COLO668 (cell line): Measurements from ENCODE around the gene ARSJ.
"Not testable (repeated sequence)": the region's sequence is repeated elsewhere in the genome, so short reads cannot be mapped to it uniquely, and the experiment has no call there.

Source experiments
- DNase-seq: peaks from one replicate; lab custom pipeline; 2025; ENCODE audit not compliant: unreplicated experiment; lab: John Stamatoyannopoulos, UW

The ARSJ gene

DNA sequence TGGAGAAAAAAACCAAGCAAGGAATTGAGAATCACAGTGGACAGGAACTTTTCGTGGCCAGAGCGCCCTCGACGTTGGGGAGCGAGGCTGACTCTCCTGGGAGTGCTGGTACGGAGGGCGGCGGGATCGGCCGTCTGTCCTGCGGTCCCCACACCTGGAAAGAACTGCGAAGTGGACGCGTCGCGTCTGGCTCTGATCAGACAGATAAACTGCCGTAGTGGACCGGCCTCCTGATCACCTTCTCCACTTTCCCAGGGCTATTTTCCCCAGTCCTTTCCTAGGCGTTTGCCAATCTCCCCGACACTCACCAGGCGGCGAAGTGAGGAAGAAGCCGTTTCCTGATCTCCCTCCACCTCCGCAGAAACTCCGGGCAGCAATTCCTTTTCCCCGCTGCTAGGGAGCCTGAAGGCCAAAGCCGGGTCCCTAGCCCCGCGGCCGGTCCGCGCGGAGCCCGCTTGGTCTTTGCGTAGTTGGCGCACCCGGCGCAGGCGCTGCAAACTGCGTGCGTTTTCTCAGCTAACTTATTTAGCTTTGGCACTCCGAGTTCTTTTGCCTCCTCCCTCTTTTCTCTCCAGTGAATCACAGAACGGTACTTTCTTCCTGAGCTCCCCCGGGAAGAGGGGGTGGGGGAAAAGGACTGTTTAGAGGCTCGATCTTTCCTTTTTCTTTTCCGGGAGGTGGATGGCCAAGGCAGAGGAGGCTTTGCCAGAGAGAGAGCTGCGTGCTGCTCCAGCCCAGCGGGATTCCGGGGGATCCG lies at the start of gene ARSJ:
ARSJ (minus strand) TSS at position 500 of the 757 bp plus-strand sequence. CDS start 813 bp downstream, outside the sequence.
- peak; percentile 72 for DNase-seq

- no peak for DNase-seq
Observed at GRCh38 chr4:114028071-114028470, 48.6 kb upstream of the ARSJ start.

- no peak for DNase-seq
Observed at GRCh38 chr4:114027596-114027995, 48.1 kb upstream of the ARSJ start.

- no peak for DNase-seq
Observed at GRCh38 chr4:114026447-114026846, 47.0 kb upstream of the ARSJ start.

GRCh38 chr4:114025176-114025777 lies 45.8 kb upstream of the ARSJ start:
- DNase-seq, result peak; percentile 64

- no peak for DNase-seq
Observed at GRCh38 chr4:114021451-114021850, 42.0 kb upstream of the ARSJ start.

DNA sequence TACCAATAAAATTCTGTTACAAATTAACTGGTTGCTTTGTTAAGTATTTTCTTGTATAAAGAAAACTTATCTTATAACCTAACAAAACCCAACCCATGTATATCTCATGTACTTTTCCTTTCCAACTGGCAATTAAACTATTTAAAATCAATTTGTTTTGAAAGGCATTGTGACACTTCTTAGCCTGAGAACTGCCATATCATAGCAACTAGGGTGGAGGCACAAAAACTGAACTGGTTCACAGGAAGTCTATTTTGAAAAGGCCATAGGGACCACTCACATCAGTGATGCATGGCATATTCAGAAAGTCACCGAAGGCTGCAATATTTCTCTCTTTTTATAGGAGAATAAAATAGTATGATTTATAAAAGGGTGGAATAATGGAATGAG lies 40.5 kb upstream of the ARSJ start:
- no peak for DNase-seq

GRCh38 chr4:114019276-114019968 lies 40.0 kb upstream of the ARSJ start:
- no peak for DNase-seq

DNA sequence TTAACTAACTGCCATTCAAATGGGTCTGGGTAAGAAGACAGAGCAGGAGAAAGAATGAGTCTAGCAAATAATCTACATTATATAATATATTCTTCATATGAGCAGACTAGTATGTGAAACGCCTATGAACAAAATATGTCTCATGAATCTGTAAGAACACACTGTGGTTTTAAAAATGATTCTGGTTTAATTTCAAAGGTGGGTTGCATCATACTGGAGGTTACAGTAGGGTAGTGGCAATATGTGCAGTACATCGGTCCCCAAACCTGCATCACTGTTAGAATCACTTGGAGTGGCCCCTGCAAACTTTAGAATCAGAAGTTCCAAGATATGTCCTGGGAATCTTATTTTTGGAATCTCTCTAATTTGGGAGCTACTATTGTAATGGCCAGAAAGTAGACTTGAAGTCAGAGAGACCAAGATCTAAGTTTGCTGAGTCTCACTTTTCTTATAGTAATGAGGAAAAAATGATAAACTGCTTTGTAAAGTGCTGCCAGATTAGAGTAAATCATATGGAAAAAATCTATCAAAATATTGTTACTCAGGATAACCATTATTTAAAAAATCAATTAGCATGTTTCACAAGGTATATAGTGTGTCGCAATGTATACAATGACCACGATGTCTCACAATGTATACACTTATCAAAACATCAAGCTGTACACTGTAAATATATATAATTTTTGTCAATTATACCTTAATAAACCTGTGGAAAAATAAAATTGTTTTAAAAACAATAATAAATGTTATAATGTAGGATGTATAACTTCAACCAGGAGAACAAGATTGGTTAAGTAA lies 37.9 kb upstream of the ARSJ start:
- no peak for DNase-seq

GRCh38 chr4:114015444-114015899 lies 36.0 kb upstream of the ARSJ start:
- DNase-seq, result no peak

GRCh38 chr4:114013201-114013600 lies 33.8 kb upstream of the ARSJ start:
- DNase-seq, result not testable (repeated sequence)

DNA sequence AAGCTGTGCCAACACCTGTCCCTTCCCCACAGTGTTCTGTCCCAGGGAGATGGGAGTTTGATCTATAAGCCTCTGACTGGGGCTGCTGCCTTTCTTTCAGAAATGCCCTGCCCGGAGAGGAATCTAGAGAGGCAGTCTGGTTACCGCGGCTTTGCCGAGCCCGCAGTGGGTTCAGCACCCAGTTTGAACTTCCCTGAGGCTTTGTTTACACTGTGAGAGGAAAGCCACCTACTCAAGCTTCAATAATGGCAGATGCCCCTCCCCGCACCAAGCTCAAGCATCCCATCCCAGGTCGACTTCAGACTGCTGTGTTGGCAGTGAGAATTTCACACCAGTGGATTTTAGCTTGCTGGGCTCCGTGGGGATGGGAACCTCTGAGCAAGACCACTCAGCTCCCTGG lies 33.3 kb upstream of the ARSJ start:
- DNase-seq, result peak; percentile 26

GRCh38 chr4:114005569-114006442 lies 26.4 kb upstream of the ARSJ start:
- DNase-seq, result no peak

- DNase-seq, result not testable (repeated sequence)
Observed at GRCh38 chr4:114004483-114005226, 25.2 kb upstream of the ARSJ start.

- DNase-seq, result no peak
Observed at GRCh38 chr4:113998531-113998930, 19.1 kb upstream of the ARSJ start.

- DNase-seq, result no peak
Observed at GRCh38 chr4:113998079-113998478, 18.6 kb upstream of the ARSJ start.

DNA sequence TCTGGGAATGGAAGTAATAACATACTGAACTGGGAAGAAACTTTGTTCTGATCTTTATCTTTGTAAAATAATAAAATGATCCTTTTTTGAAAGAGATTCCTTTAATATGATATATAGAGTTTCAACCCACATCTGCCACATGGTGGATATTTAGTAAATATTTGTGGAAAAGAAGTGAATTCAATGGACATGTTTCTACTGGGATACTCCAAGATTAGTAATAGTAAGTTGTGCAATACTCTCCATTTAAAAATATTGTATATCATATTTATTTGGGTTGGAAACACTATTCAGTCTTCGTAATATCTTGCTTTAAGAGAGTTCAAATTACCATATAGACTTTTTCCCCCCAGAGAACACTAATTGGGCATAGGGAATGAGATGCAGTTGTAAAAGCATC lies 17.8 kb upstream of the ARSJ start:
- no peak for DNase-seq

- no peak for DNase-seq
Observed at GRCh38 chr4:113996599-113997177, 17.2 kb upstream of the ARSJ start.

GRCh38 chr4:113993887-113994286 lies 14.4 kb upstream of the ARSJ start:
- DNase-seq, result no peak
